Natural killer cell (primary cell): Measurements from ENCODE around the gene NR6A1. TPM values are rescaled to one million over a fixed set of nuclear protein-coding genes. Genes with fewer than 3 reads are reported as not detected.

Experiments
- ATAC-seq, 3 donors: fragments of 150-1000 bp in 2 of 3; fragments of 200-7000 bp in 1 of 3; cut with Tn5 transposase; 1 replicate in 1 of 3; 2 replicates in 2 of 3; pipeline ENCODE4 v1.10.0; 2021; ENCODE audit warnings: mild to moderate bottlenecking in 2 of 3, moderate library complexity in 2 of 3
- DNase-seq, 2 donors: peaks; one replicate each; pipeline versions ENCODE4 v3.0.0 to v3.0.0-alpha.2; 2013 to 2021; ENCODE audit warnings: mixed read lengths in 1 of 2
- H3K27ac ChIP-seq: one replicate; pipeline ENCODE4 v1.5.1; 2013; ENCODE audit warnings: mild to moderate bottlenecking, low read length
- H3K27me3 ChIP-seq: one replicate; pipeline ENCODE4 v1.6.1; 2013; ENCODE audit warnings: low read length; ENCODE audit not compliant: control insufficient read depth, insufficient read depth
- H3K36me3 ChIP-seq: one replicate; pipeline ENCODE4 v1.6.1; 2013; ENCODE audit warnings: low read length; ENCODE audit not compliant: control insufficient read depth, insufficient read depth
- H3K4me1 ChIP-seq: one replicate; pipeline ENCODE4 v1.6.1; 2013; ENCODE audit warnings: low read length; ENCODE audit not compliant: control insufficient read depth, insufficient read depth
- H3K4me3 ChIP-seq: one replicate; pipeline ENCODE4 v1.5.1; 2013; ENCODE audit warnings: low read length
- H3K9me3 ChIP-seq: one replicate; pipeline ENCODE4 v1.6.1; 2013; ENCODE audit warnings: low read length; ENCODE audit not compliant: control insufficient read depth, insufficient read depth
- H3K27ac Mint-ChIP-seq, 2 donors: one replicate each; pipeline ENCODE4 v1.8.0; 2022; ENCODE audit warnings: mild to moderate bottlenecking in 2 of 2, mixed read lengths in 2 of 2, moderate library complexity in 1 of 2
- H3K27me3 Mint-ChIP-seq, 2 donors: one replicate each; pipeline ENCODE4 v1.8.0; 2022; ENCODE audit warnings: low read depth in 2 of 2, mixed read lengths in 2 of 2
- H3K36me3 Mint-ChIP-seq: one replicate; pipeline ENCODE4 v1.8.0; 2022; ENCODE audit warnings: mixed read lengths
- H3K4me1 Mint-ChIP-seq, 2 donors: one replicate each; pipeline ENCODE4 v1.8.0; 2022; ENCODE audit warnings: mixed read lengths in 2 of 2
- H3K4me3 Mint-ChIP-seq: one replicate; pipeline ENCODE4 v1.8.0; 2022; ENCODE audit warnings: mild to moderate bottlenecking, moderate library complexity, mixed read lengths
- H3K9me3 Mint-ChIP-seq, 2 donors: one replicate each; pipeline ENCODE4 v1.8.0; 2022; ENCODE audit warnings: mixed read lengths in 2 of 2
- WGBS: methylation state at CpG from one replicate; pipeline ENCODE4 v1.1.7; 2013; ENCODE audit warnings: missing lambda C conversion rate; ENCODE audit not compliant: insufficient coverage; 5-methylcytosine and 5-hydroxymethylcytosine counted together
- intact Hi-C: fragments of 100-400 bp; cut with micrococcal nuclease; formaldehyde crosslinking; loops from one replicate; pipeline ENCODE4 v1.14.2; 2022
- total RNA-seq, 4 donors: library from RNA; stranded (reverse); fragments of 120-200 nt in 1 of 4; gene quantifications; one replicate each; pipeline versions ENCODE4 v1.2.3 to v1.2.4, GENCODE V29; 2013 to 2022
- TF ChIP-seq, protein P1 (sequence below): fragments of 200-600 bp; IDR thresholded peaks from one replicate; pipeline ENCODE4 v1.8.0; 2022; ENCODE audit warnings: antibody characterized with exemption

NR6A1 gene
- total RNA-seq, 3 donors from 2014 or later (not counting 1 experiment from before 2014, with no cell fraction given): 0.07 to 0.75 (median 0.49) TPM

GRCh38 chr9:124503713-124504529 is 267.2 kb downstream of the NR6A1 start:
- H3K4me3 Mint-ChIP-seq: peak overlapping the region; percentile 93
- Histone ChIP-seq H3K4me3 (no peak overlapping the region), H3K4me1 (peaks cover 7% of the 10 kb centered on the region), H3K36me3 (no peaks in the 10 kb centered on the region), H3K27ac (no peak overlapping the region), H3K9me3 (no peaks in the 10 kb centered on the region), H3K27me3 (peaks cover 15% of the 10 kb centered on the region)
- peaks cover 7% of the 10 kb centered on the region for H3K36me3 Mint-ChIP-seq
- peaks cover 32 to 33% of the 10 kb centered on the region in 2 donors for H3K27me3 Mint-ChIP-seq
- ATAC-seq: peak in 1 of 3 donors; percentile 32
- no peak overlapping the region for H3K27ac Mint-ChIP-seq
- H3K4me1 Mint-ChIP-seq: peaks cover 8% of the 10 kb centered on the region in 2 donors
- H3K9me3 Mint-ChIP-seq: no peaks in the 10 kb centered on the region
- no peak for DNase-seq
- 4% methylated on average over 76 of the region's 76 CpGs for WGBS
- intact Hi-C loops: no loop called here
- TF ChIP-seq, protein P1, sequence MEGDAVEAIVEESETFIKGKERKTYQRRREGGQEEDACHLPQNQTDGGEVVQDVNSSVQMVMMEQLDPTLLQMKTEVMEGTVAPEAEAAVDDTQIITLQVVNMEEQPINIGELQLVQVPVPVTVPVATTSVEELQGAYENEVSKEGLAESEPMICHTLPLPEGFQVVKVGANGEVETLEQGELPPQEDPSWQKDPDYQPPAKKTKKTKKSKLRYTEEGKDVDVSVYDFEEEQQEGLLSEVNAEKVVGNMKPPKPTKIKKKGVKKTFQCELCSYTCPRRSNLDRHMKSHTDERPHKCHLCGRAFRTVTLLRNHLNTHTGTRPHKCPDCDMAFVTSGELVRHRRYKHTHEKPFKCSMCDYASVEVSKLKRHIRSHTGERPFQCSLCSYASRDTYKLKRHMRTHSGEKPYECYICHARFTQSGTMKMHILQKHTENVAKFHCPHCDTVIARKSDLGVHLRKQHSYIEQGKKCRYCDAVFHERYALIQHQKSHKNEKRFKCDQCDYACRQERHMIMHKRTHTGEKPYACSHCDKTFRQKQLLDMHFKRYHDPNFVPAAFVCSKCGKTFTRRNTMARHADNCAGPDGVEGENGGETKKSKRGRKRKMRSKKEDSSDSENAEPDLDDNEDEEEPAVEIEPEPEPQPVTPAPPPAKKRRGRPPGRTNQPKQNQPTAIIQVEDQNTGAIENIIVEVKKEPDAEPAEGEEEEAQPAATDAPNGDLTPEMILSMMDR: no peak

DNA sequence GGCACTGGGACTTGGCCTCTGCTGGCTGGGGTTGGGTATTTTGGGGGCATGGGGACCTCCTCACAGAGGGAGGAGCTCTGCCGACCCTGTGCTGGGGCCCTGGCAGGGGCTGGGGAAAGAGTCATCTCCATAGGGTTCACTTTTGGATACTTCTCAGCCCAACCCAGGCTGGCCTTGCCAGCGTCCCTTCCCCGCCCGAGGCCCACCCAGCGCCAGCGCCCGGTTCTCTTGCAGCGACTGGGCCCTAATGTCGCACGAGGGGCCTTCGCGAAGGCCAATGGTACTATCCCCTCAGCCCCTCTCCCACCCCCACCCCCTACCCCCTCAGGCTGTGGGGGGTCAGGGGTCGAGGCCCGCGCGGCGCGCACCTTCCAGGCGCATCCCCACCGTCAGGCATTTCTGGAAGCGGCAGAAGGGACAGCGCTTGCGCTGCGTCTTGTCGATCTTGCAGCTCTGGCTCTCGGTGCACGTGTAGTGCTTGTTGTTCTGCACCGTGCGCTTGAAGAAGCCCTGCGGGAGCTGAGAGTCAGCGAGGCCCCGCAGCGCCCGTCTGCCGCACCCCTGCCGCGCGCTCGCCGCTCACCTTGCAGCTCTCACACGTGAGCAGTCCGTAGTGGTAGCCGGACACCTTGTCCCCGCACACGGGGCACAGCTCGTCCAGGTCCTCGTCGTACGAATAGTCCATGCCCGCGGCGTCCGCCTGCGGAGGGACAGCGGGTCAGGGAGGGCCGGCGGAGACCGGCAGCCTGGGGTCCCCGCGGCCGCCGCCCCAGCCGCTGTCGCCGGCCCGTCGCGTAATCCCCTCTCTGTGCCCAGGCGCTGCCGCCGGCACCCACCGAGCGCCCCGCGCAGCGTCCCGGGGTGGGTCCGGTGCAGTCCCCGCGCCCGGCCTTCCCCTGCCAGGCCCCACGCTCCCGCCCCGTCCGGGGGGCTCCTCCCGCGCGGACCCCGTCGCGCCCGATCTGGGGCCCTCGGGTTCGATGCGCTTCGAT is 268.1 kb downstream of the NR6A1 start:
- no peak overlapping the region for H3K27ac Mint-ChIP-seq
- H3K4me3 Mint-ChIP-seq: no peak overlapping the region
- peaks cover 32 to 33% of the 10 kb centered on the region in 2 donors for H3K27me3 Mint-ChIP-seq
- Histone ChIP-seq H3K27me3 (peaks cover 15% of the 10 kb centered on the region), H3K9me3 (no peaks in the 10 kb centered on the region), H3K36me3 (no peaks in the 10 kb centered on the region), H3K27ac (no peak overlapping the region), H3K4me3 (no peak overlapping the region), H3K4me1 (peaks cover 7% of the 10 kb centered on the region)
- intact Hi-C loops: no loop called here
- H3K4me1 Mint-ChIP-seq: peaks cover 8% of the 10 kb centered on the region in 2 donors
- TF ChIP-seq, protein P1: no peak
- no peaks in the 10 kb centered on the region for H3K9me3 Mint-ChIP-seq
- DNase-seq (no peak), ATAC-seq (no peak)
- 27% methylated on average over 96 of the region's 96 CpGs for WGBS
- peaks cover 7% of the 10 kb centered on the region for H3K36me3 Mint-ChIP-seq

DNA sequence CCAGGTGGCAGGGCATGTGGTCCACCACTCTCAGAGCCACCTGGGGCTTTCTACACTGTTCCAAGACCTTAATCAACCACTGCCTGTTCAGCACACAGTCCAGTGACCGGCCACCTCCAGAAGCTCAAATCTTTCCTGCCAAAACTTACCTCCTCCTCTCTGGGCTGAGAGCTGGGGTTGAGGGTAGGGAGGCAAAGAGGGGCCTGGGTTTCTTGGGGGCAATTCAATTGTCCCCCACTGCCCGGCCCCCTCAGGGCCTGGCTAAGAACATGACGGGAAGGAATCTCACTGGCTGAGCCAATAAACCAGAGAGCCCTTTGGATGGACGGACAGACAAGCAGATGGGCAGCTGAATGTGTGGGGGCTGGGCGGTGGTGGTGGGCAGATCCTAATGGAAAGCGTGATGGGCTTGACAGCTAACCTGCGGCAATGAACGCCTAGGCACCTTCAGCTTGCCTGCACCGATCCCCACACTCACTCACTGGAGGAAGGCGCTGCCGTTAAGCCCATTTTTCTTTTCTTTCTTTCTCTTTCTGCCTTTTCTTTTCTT is 269.3 kb downstream of the NR6A1 start:
- no peaks in the 10 kb centered on the region for H3K9me3 ChIP-seq
- peaks cover 28 to 33% of the 10 kb centered on the region in 2 donors for H3K27me3 Mint-ChIP-seq
- H3K4me3 Mint-ChIP-seq: no peak overlapping the region
- intact Hi-C loops: no loop called here
- no peaks in the 10 kb centered on the region for H3K36me3 ChIP-seq
- ATAC-seq: no peak
- peaks cover 8 to 12% of the 10 kb centered on the region in 2 donors for H3K4me1 Mint-ChIP-seq
- TF ChIP-seq, protein P1: no peak
- no peak for DNase-seq
- H3K27ac Mint-ChIP-seq: no peak overlapping the region
- H3K27ac ChIP-seq: no peak overlapping the region
- H3K4me3 ChIP-seq: no peak overlapping the region
- no peaks in the 10 kb centered on the region for H3K9me3 Mint-ChIP-seq
- peaks cover 7% of the 10 kb centered on the region for H3K36me3 Mint-ChIP-seq
- peaks cover 11% of the 10 kb centered on the region for H3K4me1 ChIP-seq
- WGBS: 89% methylated on average over 10 of the region's 11 CpGs
- peaks cover 15% of the 10 kb centered on the region for H3K27me3 ChIP-seq
